CD4-positive, alpha-beta T cell treated with Interleukin-12 subunit alpha and Interleukin-12 subunit beta, for 1 hour (primary cell): ENCODE results near the gene FASTK.

Experiments used
- DNase-seq: peaks from one replicate; pipeline ENCODE4 v3.0.0-alpha.2; 2020

FASTK gene

GRCh38 chr7:151095123-151095797 lies 14.7 kb upstream of the FASTK start:
- no peak for DNase-seq

- no peak for DNase-seq
Measured at GRCh38 chr7:151094675-151095074, 14.1 kb upstream of the FASTK start.

- no peak for DNase-seq
Measured at GRCh38 chr7:151093748-151094147, 13.1 kb upstream of the FASTK start.

- DNase-seq, result no peak
Measured at GRCh38 chr7:151091988-151092387, 11.4 kb upstream of the FASTK start.

GRCh38 chr7:151091431-151091830 lies 10.8 kb upstream of the FASTK start:
- DNase-seq, result no peak

- DNase-seq, result no peak
Measured at GRCh38 chr7:151091003-151091402, 10.4 kb upstream of the FASTK start.

GRCh38 chr7:151089893-151090730 lies 9.5 kb upstream of the FASTK start:
- no peak for DNase-seq

GRCh38 chr7:151088856-151089699 lies 8.5 kb upstream of the FASTK start:
- DNase-seq, result peak; percentile 36

GRCh38 chr7:151088019-151088855 lies 7.6 kb upstream of the FASTK start:
- no peak for DNase-seq

- peak; percentile 35 for DNase-seq
Measured at GRCh38 chr7:151087245-151088018, 6.8 kb upstream of the FASTK start.

- no peak for DNase-seq
Measured at GRCh38 chr7:151086802-151087244, 6.2 kb upstream of the FASTK start.

GRCh38 chr7:151085691-151086620 lies 5.3 kb upstream of the FASTK start, which contains the start of gene AGAP3:
AGAP3 (plus strand) TSS chr7:151086475; CDS start chr7:151086742, 267 bp downstream.
- DNase-seq, result peak; percentile 65

- no peak for DNase-seq
Measured at GRCh38 chr7:151085329-151085690, 4.7 kb upstream of the FASTK start.

- no peak for DNase-seq
Measured at GRCh38 chr7:151083824-151084160, 3.2 kb upstream of the FASTK start.

GRCh38 chr7:151083071-151083823 lies 2.6 kb upstream of the FASTK start, which contains the start of gene TMUB1:
TMUB1 (minus strand) TSS chr7:151083493; CDS start chr7:151082563, 930 bp downstream.
- DNase-seq, result peak; percentile 91

GRCh38 chr7:151082141-151083070 lies 1.8 kb upstream of the FASTK start:
- DNase-seq, result no peak

- no peak for DNase-seq
Measured at GRCh38 chr7:151081170-151082101, 827 bp upstream of the FASTK start.
